Superior temporal gyrus (tissue), 1 donor: ENCODE results near the gene ING3.
A peak's percentile ranks its signal among the peaks of the same experiment; 100 is the strongest.

Experiments used
- DNase-seq: peaks from one replicate; pipeline ENCODE4 v3.0.0-alpha.2; 2016; ENCODE audit errors: extremely low spot score

ING3 gene

GRCh38 chr7:120950539-120951308 lies at the start of gene ING3:
Gene ING3 (plus strand): TSS chr7:120950777. CDS start chr7:120950897, 120 bp downstream.
- peak; percentile 98 for DNase-seq

- no peak for DNase-seq
Observed at GRCh38 chr7:120915314-120916105, 35.1 kb upstream of the ING3 start.

- DNase-seq, result no peak
Observed at GRCh38 chr7:120916121-120916520, 34.5 kb upstream of the ING3 start.

- DNase-seq, result no peak
Observed at GRCh38 chr7:120916538-120916937, 34.0 kb upstream of the ING3 start.

GRCh38 chr7:120919466-120919865 lies 31.1 kb upstream of the ING3 start:
- DNase-seq, result no peak

GRCh38 chr7:120920034-120920433 lies 30.5 kb upstream of the ING3 start:
- no peak for DNase-seq

- DNase-seq, result no peak
Observed at GRCh38 chr7:120920591-120921274, 29.8 kb upstream of the ING3 start.

- DNase-seq, result no peak
Observed at GRCh38 chr7:120924837-120925236, 25.7 kb upstream of the ING3 start.

GRCh38 chr7:120925392-120925791 lies 25.2 kb upstream of the ING3 start:
- DNase-seq, result no peak

GRCh38 chr7:120926943-120927346 lies 23.6 kb upstream of the ING3 start:
- no peak for DNase-seq

GRCh38 chr7:120927454-120928103 lies 23.0 kb upstream of the ING3 start:
- no peak for DNase-seq

GRCh38 chr7:120931243-120931642 lies 19.3 kb upstream of the ING3 start:
- DNase-seq, result no peak

- DNase-seq, result no peak
Observed at GRCh38 chr7:120933475-120933874, 17.1 kb upstream of the ING3 start.

- no peak for DNase-seq
Observed at GRCh38 chr7:120939345-120939744, 11.2 kb upstream of the ING3 start.

- DNase-seq, result no peak
Observed at GRCh38 chr7:120941064-120941463, 9.5 kb upstream of the ING3 start.

GRCh38 chr7:120941856-120942255 lies 8.7 kb upstream of the ING3 start:
- DNase-seq, result no peak

GRCh38 chr7:120942861-120943260 lies 7.7 kb upstream of the ING3 start:
- no peak for DNase-seq

- no peak for DNase-seq
Observed at GRCh38 chr7:120944826-120945562, 5.6 kb upstream of the ING3 start.

- no peak for DNase-seq
Observed at GRCh38 chr7:120947980-120948379, 2.6 kb upstream of the ING3 start.

- DNase-seq, result peak; percentile 20
Observed at GRCh38 chr7:120949393-120949911, 1.1 kb upstream of the ING3 start.

GRCh38 chr7:120949998-120950538 lies 509 bp upstream of the ING3 start:
- no peak for DNase-seq
